ENCODE results near the gene COX4I2.

GRCh38 chr20:31595380-31595653 lies 42.4 kb upstream of the COX4I2 start:
- TF ChIP-seq EZH2 (IDR thresholded peaks at IDR 0.05; ENCODE audit: insufficient read depth, poor library complexity, severe bottlenecking): no peak
- no peak for TF ChIP-seq EZH2phosphoT487 (IDR thresholded peaks at IDR 0.05; ENCODE audit: insufficient read depth, low read depth)

Measured in GM23248 (cell line).